H1 (cell line): Measurements from ENCODE around the gene STX8. TPM values are rescaled to one million over a fixed set of nuclear protein-coding genes. Genes with fewer than 3 reads are reported as not detected.

Experiments
- CHD7 ChIP-seq: fragments of 300-600 bp; sonication (generic); IDR thresholded peaks from 2 replicates; pipeline ENCODE4 v1.7.1; 2012; ENCODE audit warnings: low read length, moderate library complexity, mild to moderate bottlenecking, inconsistent platforms; ENCODE audit not compliant: insufficient replicate concordance
- GTF2F1 ChIP-seq: IDR thresholded peaks from 2 replicates; pipeline ENCODE4 v1.6.1; 2012; ENCODE audit warnings: low read depth, low read length, improper control_type of control experiment, borderline replicate concordance
- NANOG ChIP-seq: IDR thresholded peaks from 2 replicates; pipeline ENCODE4 v1.6.1; 2011; ENCODE audit warnings: low read length, low read depth, mild to moderate bottlenecking, inconsistent platforms; ENCODE audit not compliant: insufficient read depth, poor library complexity, severe bottlenecking
- SIN3A ChIP-seq, 2 experiments: IDR thresholded peaks in 1 of 2; conservative IDR thresholded peaks in 1 of 2; 2 replicates each; pipeline ENCODE4 v1.6.1; 2011 to 2012; ENCODE audit warnings: low read length in 2 of 2, improper control_type of control experiment in 1 of 2, low read depth in 1 of 2, mild to moderate bottlenecking in 1 of 2
- TAF7 ChIP-seq: optimal IDR thresholded peaks from 2 replicates; pipeline ENCODE3; 2011; ENCODE audit warnings: low read depth, mild to moderate bottlenecking, inconsistent platforms, low read length, moderate library complexity, borderline replicate concordance
- polyA plus RNA-seq, 7 experiments: library from polyadenylated mRNA; depleted of rRNA in 3 of 7; stranded (reverse) in 5 of 7; unstranded in 2 of 7; fragments of >200 nt in 5 of 7; fragments of 200-250 nt in 2 of 7; gene quantifications; 1 replicate in 5 of 7; 2 replicates in 1 of 7; 4 replicates in 1 of 7; pipeline versions ENCODE4 v1.2.1 to v1.2.3, GENCODE V29; 2011 to 2013; ENCODE audit warnings: missing spikeins in 2 of 7, mixed read lengths in 2 of 7
- total RNA-seq: library from RNA; stranded (reverse); fragmentation: NEBNext Ultra II Directional; extraction: Animal tissue kit (Norgen Biotek cat#: 25700); gene quantifications from 2 replicates; pipeline ENCODE4 v1.2.1, GENCODE V29; 2021

The STX8 gene
- total and polyA plus RNA-seq, 2 of the 8 experiments (the other 6 are each of a cell fraction or from before 2014, with no cell fraction given), result 22.8 to 42.5 TPM

GRCh38 chr17:9360677-9361081 is 214.9 kb downstream of the STX8 start (continued):
- TF ChIP-seq CHD7 (no peak), TAF7 (no peak), SIN3A (conservative IDR thresholded peaks at IDR 0.05 in 1 of 2, IDR thresholded peaks at IDR 0.05 in 1 of 2; ENCODE audit: low read depth in 1 of 2, low read length in 2 of 2) (no peak), NANOG (no peak), GTF2F1 (no peak)
